IMR-90 (cell line): ENCODE data around the gene ACKR4. TPM values are rescaled to one million over a fixed set of nuclear protein-coding genes. Genes with fewer than 3 reads are reported as not detected.
A peak's percentile ranks its signal among the peaks of the same experiment; 100 is the strongest.

Source experiments
- ATAC-seq: fragments of 200-7000 bp; cut with Tn5 transposase; 2 replicates; pipeline ENCODE4 v1.9.1; 2020; ENCODE audit warnings: low read depth, mild to moderate bottlenecking, moderate library complexity
- BruUV-seq: library from RNA; stranded (reverse); fragments of 400-500 nt; replicated peaks from 2 replicates; lab custom pipeline; 2021; lab: Mats Ljungman, UMichigan
- CTCF ChIA-PET: fragments of 300-600 bp; formaldehyde crosslinking; extraction: SDS; loops from one replicate; lab custom pipeline; 2021; ENCODE audit warnings: antibody characterized with exemption; lab: Yijun Ruan, JAX
- POLR2A ChIA-PET: fragments of 300-600 bp; sonication (Branson Sonifier 250); formaldehyde crosslinking; loops from one replicate; lab custom pipeline; 2022; ENCODE audit warnings: antibody characterized with exemption; ENCODE audit not compliant: unreplicated experiment; lab: Charles Lee
- DNase-seq: peaks from one replicate; pipeline ENCODE4 v3.0.0; 2013
- H2AFZ ChIP-seq: replicated peaks from 2 replicates; pipeline ENCODE3; 2013; ENCODE audit warnings: low read length, mild to moderate bottlenecking; ENCODE audit not compliant: poor library complexity
- H2AK5ac ChIP-seq: 2 replicates; pipeline ENCODE4 v1.6.1; 2013; ENCODE audit warnings: low read depth, low read length, inconsistent platforms
- H2AK9ac ChIP-seq: replicated peaks from 2 replicates; pipeline ENCODE3; 2013; ENCODE audit warnings: mild to moderate bottlenecking, low read depth, low read length, moderate library complexity; ENCODE audit not compliant: poor library complexity
- H2BK120ac ChIP-seq: 2 replicates; pipeline ENCODE4 v1.6.1; 2013; ENCODE audit warnings: low read depth, low read length, inconsistent platforms
- H2BK15ac ChIP-seq: 3 replicates; pipeline ENCODE4 v1.6.1; 2013; ENCODE audit warnings: low read depth, low read length, inconsistent platforms
- H2BK20ac ChIP-seq: 2 replicates; pipeline ENCODE4 v1.6.1; 2013; ENCODE audit warnings: low read depth, mild to moderate bottlenecking, inconsistent platforms, low read length, moderate library complexity
- H2BK5ac ChIP-seq: 2 replicates; pipeline ENCODE4 v1.6.1; 2013; ENCODE audit warnings: mild to moderate bottlenecking, low read depth, low read length, inconsistent platforms; ENCODE audit not compliant: poor library complexity, severe bottlenecking
- H3K14ac ChIP-seq: replicated peaks from 2 replicates; pipeline ENCODE4 v1.6.1; 2013; ENCODE audit warnings: low read depth, low read length, inconsistent platforms
- H3K18ac ChIP-seq: 2 replicates; pipeline ENCODE4 v1.6.1; 2013; ENCODE audit warnings: low read depth, low read length, control low read depth
- H3K23ac ChIP-seq: 2 replicates; pipeline ENCODE4 v1.6.1; 2013; ENCODE audit warnings: low read depth, low read length, inconsistent platforms
- H3K27ac ChIP-seq: 2 replicates; pipeline ENCODE4 v1.5.1; 2013; ENCODE audit warnings: mild to moderate bottlenecking, control low read depth, low read length; ENCODE audit not compliant: insufficient read depth
- H3K27me3 ChIP-seq: 2 replicates; pipeline ENCODE4 v1.6.1; 2013; ENCODE audit warnings: low read length; ENCODE audit not compliant: control insufficient read depth, insufficient read depth
- H3K36me3 ChIP-seq: 2 replicates; pipeline ENCODE4 v1.6.1; 2013; ENCODE audit warnings: low read length, mixed read lengths; ENCODE audit not compliant: control insufficient read depth, insufficient read depth
- H3K4ac ChIP-seq: 2 replicates; pipeline ENCODE4 v1.6.1; 2013; ENCODE audit warnings: low read depth, low read length, inconsistent platforms
- H3K4me1 ChIP-seq: 2 replicates; pipeline ENCODE4 v1.6.1; 2013; ENCODE audit warnings: low read length, mixed read lengths; ENCODE audit not compliant: control insufficient read depth, insufficient read depth
- H3K4me2 ChIP-seq: 2 replicates; pipeline ENCODE4 v1.6.1; 2013; ENCODE audit warnings: low read depth, mild to moderate bottlenecking, control low read depth, low read length, moderate library complexity
- H3K4me3 ChIP-seq: 2 replicates; pipeline ENCODE4 v1.5.1; 2013; ENCODE audit warnings: low read depth, mild to moderate bottlenecking, control low read depth, low read length, moderate library complexity; ENCODE audit not compliant: insufficient read depth
- H3K56ac ChIP-seq: 2 replicates; pipeline ENCODE4 v1.6.1; 2013; ENCODE audit warnings: low read length, inconsistent platforms; ENCODE audit not compliant: insufficient read depth; ENCODE audit errors: extremely low read depth
- H3K79me1 ChIP-seq, 2 experiments: 2 replicates each; pipeline ENCODE4 v1.6.1; 2013; ENCODE audit warnings: low read length in 2 of 2, inconsistent platforms in 1 of 2, low read depth in 1 of 2
- H3K9ac ChIP-seq: 2 replicates; pipeline ENCODE4 v1.6.1; 2013; ENCODE audit warnings: low read depth, low read length, control low read depth
- H3K9me1 ChIP-seq: 2 replicates; pipeline ENCODE4 v1.6.1; 2013; ENCODE audit warnings: low read length, inconsistent platforms; ENCODE audit not compliant: insufficient read depth
- H3K9me3 ChIP-seq: 2 replicates; pipeline ENCODE4 v1.6.1; 2013; ENCODE audit warnings: low read length; ENCODE audit not compliant: control insufficient read depth, insufficient read depth
- H4K20me1 ChIP-seq: 2 replicates; pipeline ENCODE4 v1.6.1; 2013; ENCODE audit warnings: low read length, inconsistent platforms; ENCODE audit not compliant: insufficient read depth
- H4K5ac ChIP-seq: 2 replicates; pipeline ENCODE4 v1.6.1; 2013; ENCODE audit warnings: mild to moderate bottlenecking, low read depth, low read length, control low read depth
- H4K8ac ChIP-seq, 2 experiments: 2 replicates each; pipeline ENCODE4 v1.6.1; 2013; ENCODE audit warnings: low read depth in 2 of 2, low read length in 2 of 2, control low read depth in 1 of 2, inconsistent platforms in 1 of 2
- H4K91ac ChIP-seq: 2 replicates; pipeline ENCODE4 v1.6.1; 2013; ENCODE audit warnings: low read depth, low read length, inconsistent platforms; ENCODE audit not compliant: insufficient read depth
- CHD1 ChIP-seq: IDR thresholded peaks from 2 replicates; pipeline ENCODE4 v1.6.1; 2012; ENCODE audit warnings: low read depth, low read length, improper control_type of control experiment
- ELK1 ChIP-seq: fragments of 150-350 bp; IDR thresholded peaks from 2 replicates; pipeline ENCODE4 v1.6.1; 2016; ENCODE audit warnings: low read depth, mild to moderate bottlenecking, low read length, moderate library complexity, borderline replicate concordance
- FOS ChIP-seq: fragments of 150-350 bp; IDR thresholded peaks from 2 replicates; pipeline ENCODE4 v1.6.1; 2016; ENCODE audit warnings: low read depth, low read length
- MAFK ChIP-seq: IDR thresholded peaks from 2 replicates; pipeline ENCODE4 v1.6.1; 2012; ENCODE audit warnings: low read depth, low read length, improper control_type of control experiment
- MAZ ChIP-seq: IDR thresholded peaks from 2 replicates; pipeline ENCODE4 v1.6.1; 2012; ENCODE audit warnings: low read depth, mild to moderate bottlenecking, low read length, improper control_type of control experiment, moderate library complexity, borderline replicate concordance
- NFE2L2 ChIP-seq: fragments of 150-350 bp; IDR thresholded peaks from 2 replicates; pipeline ENCODE4 v1.6.1; 2016; ENCODE audit warnings: low read depth, mild to moderate bottlenecking, low read length
- POLR2A ChIP-seq: IDR thresholded peaks from 2 replicates; pipeline ENCODE4 v1.6.1; 2012; ENCODE audit warnings: mild to moderate bottlenecking, low read depth, low read length
- RAD21 ChIP-seq: IDR thresholded peaks from 2 replicates; pipeline ENCODE4 v1.6.1; 2012; ENCODE audit warnings: low read length, improper control_type of control experiment
- RCOR1 ChIP-seq: IDR thresholded peaks from 2 replicates; pipeline ENCODE4 v1.6.1; 2012; ENCODE audit warnings: mild to moderate bottlenecking, low read length, improper control_type of control experiment; ENCODE audit not compliant: insufficient replicate concordance
- RFX5 ChIP-seq: IDR thresholded peaks from 2 replicates; pipeline ENCODE4 v1.8.0; 2012; ENCODE audit warnings: low read depth, mild to moderate bottlenecking, low read length, moderate library complexity
- SMC3 ChIP-seq: fragments of 150-350 bp; IDR thresholded peaks from 2 replicates; pipeline ENCODE4 v1.6.1; 2016; ENCODE audit warnings: low read depth, mild to moderate bottlenecking, antibody characterized with exemption, low read length, moderate library complexity
- USF2 ChIP-seq: fragments of 150-350 bp; IDR thresholded peaks from 2 replicates; pipeline ENCODE4 v1.6.1; 2017; ENCODE audit warnings: mild to moderate bottlenecking, antibody characterized with exemption, low read length, low read depth
- WGBS, 2 experiments: methylation state at CpG; one replicate each; pipeline versions ENCODE4 v1.1.5 to v1.1.7; 2013; ENCODE audit warnings: missing lambda C conversion rate in 2 of 2; ENCODE audit not compliant: insufficient read length in 1 of 2; ENCODE audit errors: extremely low coverage in 2 of 2; 5-methylcytosine and 5-hydroxymethylcytosine counted together
- dilution Hi-C: fragments of 300-500 bp; cut with HindIII; formaldehyde crosslinking; loops from one replicate; pipeline ENCODE4 v1.14.3; 2018; ENCODE audit warnings: low sequenced_read_pairs; ENCODE audit not compliant: unreplicated experiment
- in situ Hi-C: fragments of 300-500 bp; cut with MboI; formaldehyde crosslinking; loops from 3 replicates; pipeline ENCODE4 v1.14.3; 2019; ENCODE audit warnings: low sequenced_read_pairs, inconsistent platforms, mixed read lengths
- intact Hi-C: fragments of 100-400 bp; cut with micrococcal nuclease; formaldehyde crosslinking; loops from 2 replicates; pipeline ENCODE4 v1.10.0; 2022
- polyA plus RNA-seq, 3 experiments: library from polyadenylated mRNA; depleted of rRNA; stranded (reverse); fragments of >200 nt; gene quantifications; 2 replicates each; pipeline ENCODE4 v1.2.3, GENCODE V29; 2012; ENCODE audit warnings: low replicate concordance in 1 of 3
- total RNA-seq: library from RNA; depleted of rRNA; stranded (reverse); fragments of >200 nt; gene quantifications from 2 replicates; pipeline ENCODE4 v1.2.3, GENCODE V29; 2012

The ACKR4 gene
- total and polyA plus RNA-seq, 2 of the 4 experiments (the other 2 are of a cell fraction): 0.18 TPM; not detected in 1

- no peak for TF ChIP-seq ELK1
Measured at GRCh38 chr3:132596816-132597433, at the start of gene ACKR4 (continued).

- peak overlapping the region; percentile 53; the same call in 1 of the 2 replicates for H2BK120ac ChIP-seq
- no peak overlapping the region for H2BK15ac ChIP-seq
- H3K9ac ChIP-seq: no peak overlapping the region
- H3K18ac ChIP-seq: peak overlapping the region; percentile 75; the same call in 1 of the 2 replicates
- in situ Hi-C loops (no loop called here), intact Hi-C loops (no loop called here), dilution Hi-C loops (loop anchor here (25.0 kb wide), 1 partner anchor 88 kb away; no protein-coding TSS in a partner anchor)
- no peak overlapping the region for H3K4me3 ChIP-seq
- H3K27ac ChIP-seq: no peak overlapping the region; the same call in 1 of the 2 replicates
- H4K5ac ChIP-seq: no peak overlapping the region
- no peak overlapping the region for H3K56ac ChIP-seq
- peak overlapping the region in 1 of 2 experiments; percentile 17; a peak in 1 of 4 replicates for H4K8ac ChIP-seq
- peaks cover 0 to 4% of the 10 kb centered on the region in 2 experiments; a peak in 1 of 4 replicates for H3K79me1 ChIP-seq
- DNase-seq: no peak
- H2AK5ac ChIP-seq: peak overlapping the region; percentile 45; the same call in 1 of the 2 replicates
- BruUV-seq: no TSS peak
- 0 out of 2 replicates have a peak overlapping the region, but pooled peaks have one; percentile 35 for H3K14ac ChIP-seq
- H2BK20ac ChIP-seq: no peak overlapping the region
- H3K4me1 ChIP-seq: peaks cover 14% of the 10 kb centered on the region
- peaks cover 13% of the 10 kb centered on the region for H3K9me1 ChIP-seq
- H3K9me3 ChIP-seq: no peaks in the 10 kb centered on the region
- ChIA-PET POLR2A (no interaction called here), CTCF (no interaction called here)
- no peak overlapping the region for H2BK5ac ChIP-seq
- ATAC-seq: no peak
- no peak overlapping the region for H4K91ac ChIP-seq
- no peaks in the 10 kb centered on the region for H3K27me3 ChIP-seq
- peak overlapping the region; percentile 0; the same call in 1 of the 2 replicates for H3K4ac ChIP-seq
- WGBS, 2 experiments: 94% methylated on average over 6 of the region's 8 CpGs; no CpG with 5 or more reads in 1 of the 2 experiments
- no peak overlapping the region for H3K23ac ChIP-seq
- H3K4me2 ChIP-seq: no peak overlapping the region
- TF ChIP-seq RAD21 (no peak), FOS (no peak), RCOR1 (no peak), CHD1 (no peak), NFE2L2 (no peak), POLR2A (no peak), MAFK (no peak), MAZ (no peak), SMC3 (no peak), USF2 (no peak), RFX5 (no peak), ELK1 (no peak)
- H3K36me3 ChIP-seq: no peaks in the 10 kb centered on the region
- H2AK9ac ChIP-seq: no peak overlapping the region
- H4K20me1 ChIP-seq: no peaks in the 10 kb centered on the region
- no peak overlapping the region for H2AFZ ChIP-seq
Measured at GRCh38 chr3:132549169-132549568, 47.9 kb upstream of the ACKR4 start.
